ENCODE measurements around the gene UBE3D. TPM values are rescaled to one million over a fixed set of nuclear protein-coding genes. Genes with fewer than 3 reads are reported as not detected.
A peak's percentile ranks its signal among the peaks of the same experiment; 100 is the strongest.

The UBE3D gene, protein sequence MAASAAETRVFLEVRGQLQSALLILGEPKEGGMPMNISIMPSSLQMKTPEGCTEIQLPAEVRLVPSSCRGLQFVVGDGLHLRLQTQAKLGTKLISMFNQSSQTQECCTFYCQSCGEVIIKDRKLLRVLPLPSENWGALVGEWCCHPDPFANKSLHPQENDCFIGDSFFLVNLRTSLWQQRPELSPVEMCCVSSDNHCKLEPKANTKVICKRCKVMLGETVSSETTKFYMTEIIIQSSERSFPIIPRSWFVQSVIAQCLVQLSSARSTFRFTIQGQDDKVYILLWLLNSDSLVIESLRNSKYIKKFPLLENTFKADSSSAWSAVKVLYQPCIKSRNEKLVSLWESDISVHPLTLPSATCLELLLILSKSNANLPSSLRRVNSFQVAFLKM
- total RNA-seq: 1 to 10 TPM; 4.4 to 4.7 TPM

GRCh38 chr6:83065511-83066192 is at the start of gene UBE3D:
UBE3D (minus strand) TSS chr6:83065841; CDS start chr6:83065718, 123 bp downstream.
- Mint-ChIP-seq H3K27me3 (no peaks in the 10 kb centered on the region), H3K36me3 (peaks cover 2% of the 10 kb centered on the region), H3K4me1 (peaks cover 30% of the 10 kb centered on the region), H3K4me3 (peak within 1 kb of the TSS; percentile 89), H3K9me3 (no peaks in the 10 kb centered on the region), H3K27ac (peak within 1 kb of the TSS; percentile 76)
- POLR2A ChIA-PET: interaction anchor here (0.6 to 2.4 kb wide), 7 partner anchors 21 to 1313 kb away, joined by 3 to 12 read pairs (median 4); partner anchors contain the start of genes PGM3, RWDD2A and TENT5A
- ATAC-seq (ENCODE audit: low read depth) (peak; percentile 71), DNase-seq (peak; percentile 98)

GRCh38 chr6:83114164-83114563 is 48.5 kb upstream of the UBE3D start:
- no peaks in the 10 kb centered on the region for H3K27me3 Mint-ChIP-seq
- H3K9me3 Mint-ChIP-seq: no peaks in the 10 kb centered on the region
- H3K36me3 Mint-ChIP-seq: peaks cover 13% of the 10 kb centered on the region
- POLR2A ChIA-PET: no interaction called here
- ATAC-seq (ENCODE audit: low read depth) (no peak), DNase-seq (no peak)
- H3K4me1 Mint-ChIP-seq: no peaks in the 10 kb centered on the region
- H3K27ac Mint-ChIP-seq: no peak overlapping the region
- H3K4me3 Mint-ChIP-seq: no peak overlapping the region

GRCh38 chr6:83113258-83113657 is 47.6 kb upstream of the UBE3D start:
- H3K4me3 Mint-ChIP-seq: no peak overlapping the region
- DNase-seq (no peak), ATAC-seq (ENCODE audit: low read depth) (no peak)
- H3K9me3 Mint-ChIP-seq: no peaks in the 10 kb centered on the region
- H3K4me1 Mint-ChIP-seq: no peaks in the 10 kb centered on the region
- H3K27ac Mint-ChIP-seq: no peak overlapping the region
- peaks cover 11% of the 10 kb centered on the region for H3K36me3 Mint-ChIP-seq
- POLR2A ChIA-PET: no interaction called here
- no peaks in the 10 kb centered on the region for H3K27me3 Mint-ChIP-seq

DNA sequence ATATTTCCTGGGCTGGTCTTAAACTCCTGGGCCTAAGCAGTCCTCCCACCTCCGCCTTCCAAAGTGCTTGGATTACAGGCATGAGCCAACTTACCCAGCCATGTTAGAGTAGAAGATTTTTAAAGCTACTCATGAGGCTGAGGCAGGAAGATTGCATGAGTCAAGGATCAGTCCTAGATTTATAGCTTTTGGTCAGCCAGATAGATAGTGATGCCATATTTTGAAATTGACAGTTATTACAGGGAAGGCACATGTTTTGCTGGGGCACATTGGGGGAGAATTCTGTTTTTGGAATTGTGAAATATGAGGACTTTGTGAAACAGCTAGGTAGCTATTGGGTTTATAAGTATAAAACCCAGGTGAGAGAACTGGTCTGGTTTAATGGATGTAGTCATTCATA is 42.7 kb upstream of the UBE3D start:
- H3K4me1 Mint-ChIP-seq: peaks cover 3% of the 10 kb centered on the region
- H3K27me3 Mint-ChIP-seq: no peaks in the 10 kb centered on the region
- H3K4me3 Mint-ChIP-seq: no peak overlapping the region
- peaks cover 28% of the 10 kb centered on the region for H3K36me3 Mint-ChIP-seq
- no peak overlapping the region for H3K27ac Mint-ChIP-seq
- ATAC-seq (ENCODE audit: low read depth) (no peak), DNase-seq (no peak)
- H3K9me3 Mint-ChIP-seq: peaks cover 3% of the 10 kb centered on the region
- POLR2A ChIA-PET: no interaction called here

DNA sequence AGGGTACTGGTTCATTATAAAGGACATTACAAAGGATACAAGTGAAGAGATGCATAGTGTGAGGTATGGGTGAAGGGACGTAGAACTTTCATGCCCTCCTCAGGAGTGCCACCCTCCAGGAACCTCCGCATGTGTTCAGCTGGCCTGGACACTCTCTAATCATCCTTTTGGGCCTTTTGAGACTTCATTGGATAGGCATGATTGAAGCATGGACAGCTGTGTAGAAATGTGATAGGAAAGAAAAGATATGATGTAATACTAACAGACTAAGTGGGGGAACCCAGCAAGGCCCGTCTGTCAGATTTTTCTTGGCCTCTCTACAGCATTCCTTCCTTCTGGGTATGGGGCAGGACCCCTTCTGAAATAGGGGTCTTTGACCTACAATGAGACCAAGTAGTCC is 32.9 kb upstream of the UBE3D start:
- peaks cover 3% of the 10 kb centered on the region for H3K9me3 Mint-ChIP-seq
- no peak overlapping the region for H3K27ac Mint-ChIP-seq
- no peaks in the 10 kb centered on the region for H3K27me3 Mint-ChIP-seq
- no peak overlapping the region for H3K4me3 Mint-ChIP-seq
- peaks cover 5% of the 10 kb centered on the region for H3K4me1 Mint-ChIP-seq
- ATAC-seq (ENCODE audit: low read depth): no peak
- peaks cover 36% of the 10 kb centered on the region for H3K36me3 Mint-ChIP-seq
- POLR2A ChIA-PET: no interaction called here
- DNase-seq: no peak

- POLR2A ChIA-PET: no interaction called here
- Mint-ChIP-seq H3K9me3 (peaks cover 3% of the 10 kb centered on the region), H3K4me1 (peaks cover 6% of the 10 kb centered on the region), H3K4me3 (no peak overlapping the region), H3K36me3 (peaks cover 28% of the 10 kb centered on the region), H3K27ac (no peak overlapping the region), H3K27me3 (no peaks in the 10 kb centered on the region)
- DNase-seq (no peak), ATAC-seq (ENCODE audit: low read depth) (no peak)
These were observed 32.0 kb upstream of the UBE3D start for GRCh38 chr6:83097675-83098074.

DNA sequence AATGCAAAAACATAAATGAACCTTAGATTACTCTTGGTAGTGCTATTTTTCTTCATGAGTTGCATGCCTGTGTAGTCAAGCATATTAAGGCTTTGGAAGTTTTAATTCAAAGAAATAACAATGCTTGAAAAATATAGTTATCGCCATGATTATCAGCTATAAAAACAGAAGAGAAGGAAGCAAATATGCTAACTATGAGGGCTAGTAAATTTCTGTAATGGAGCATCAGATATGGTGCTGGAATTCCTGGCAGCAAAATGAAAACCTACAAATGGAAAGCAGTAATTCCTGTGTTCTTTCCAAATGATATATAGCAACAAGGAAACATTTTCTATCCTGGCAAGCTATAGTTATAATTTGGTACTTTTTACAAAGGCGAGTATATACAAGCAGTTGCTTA is 31.6 kb upstream of the UBE3D start:
- Mint-ChIP-seq H3K27me3 (no peaks in the 10 kb centered on the region), H3K27ac (no peak overlapping the region), H3K36me3 (peaks cover 24% of the 10 kb centered on the region), H3K9me3 (peaks cover 3% of the 10 kb centered on the region), H3K4me1 (peaks cover 6% of the 10 kb centered on the region), H3K4me3 (no peak overlapping the region)
- POLR2A ChIA-PET: no interaction called here
- DNase-seq (no peak), ATAC-seq (ENCODE audit: low read depth) (no peak)

GRCh38 chr6:83096791-83097190 is 31.1 kb upstream of the UBE3D start:
- no peak overlapping the region for H3K4me3 Mint-ChIP-seq
- POLR2A ChIA-PET: no interaction called here
- peaks cover 6% of the 10 kb centered on the region for H3K4me1 Mint-ChIP-seq
- H3K27ac Mint-ChIP-seq: no peak overlapping the region
- DNase-seq (no peak), ATAC-seq (ENCODE audit: low read depth) (no peak)
- H3K27me3 Mint-ChIP-seq: no peaks in the 10 kb centered on the region
- peaks cover 3% of the 10 kb centered on the region for H3K9me3 Mint-ChIP-seq
- peaks cover 20% of the 10 kb centered on the region for H3K36me3 Mint-ChIP-seq

DNA sequence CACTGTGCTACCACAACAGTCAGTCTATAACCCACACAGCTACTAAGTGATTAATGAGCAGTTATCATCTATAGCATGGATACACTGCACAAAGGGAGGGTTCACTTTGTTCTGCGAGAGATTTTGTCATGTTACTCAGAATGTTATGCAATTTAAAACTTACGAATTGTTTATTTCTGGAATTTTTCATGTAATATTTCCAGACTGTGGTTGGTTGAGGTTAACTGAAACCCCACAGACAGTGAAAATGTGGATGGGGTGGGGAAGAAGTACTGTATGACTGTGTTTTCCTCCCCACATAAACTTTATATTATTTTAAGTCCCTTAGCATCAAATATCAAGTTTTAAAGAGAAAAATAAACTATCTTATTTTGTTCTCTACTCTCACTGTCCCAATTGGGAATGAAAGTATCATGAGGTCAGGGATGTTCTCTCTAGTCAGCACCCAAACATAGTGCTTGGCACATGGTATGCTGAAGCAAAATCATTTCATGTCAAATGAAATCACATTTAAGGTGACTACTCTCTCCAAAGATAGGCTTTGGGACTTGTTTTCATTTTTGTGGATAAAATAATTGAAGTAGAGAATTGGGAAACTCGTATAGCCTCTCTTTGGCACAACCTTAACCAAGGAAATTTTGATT is 27.2 kb upstream of the UBE3D start:
- Mint-ChIP-seq H3K4me3 (no peak overlapping the region), H3K9me3 (peaks cover 4% of the 10 kb centered on the region), H3K36me3 (peaks cover 18% of the 10 kb centered on the region), H3K27me3 (no peaks in the 10 kb centered on the region), H3K27ac (no peak overlapping the region), H3K4me1 (peaks cover 15% of the 10 kb centered on the region)
- ATAC-seq (ENCODE audit: low read depth) (no peak), DNase-seq (no peak)
- POLR2A ChIA-PET: no interaction called here

DNA sequence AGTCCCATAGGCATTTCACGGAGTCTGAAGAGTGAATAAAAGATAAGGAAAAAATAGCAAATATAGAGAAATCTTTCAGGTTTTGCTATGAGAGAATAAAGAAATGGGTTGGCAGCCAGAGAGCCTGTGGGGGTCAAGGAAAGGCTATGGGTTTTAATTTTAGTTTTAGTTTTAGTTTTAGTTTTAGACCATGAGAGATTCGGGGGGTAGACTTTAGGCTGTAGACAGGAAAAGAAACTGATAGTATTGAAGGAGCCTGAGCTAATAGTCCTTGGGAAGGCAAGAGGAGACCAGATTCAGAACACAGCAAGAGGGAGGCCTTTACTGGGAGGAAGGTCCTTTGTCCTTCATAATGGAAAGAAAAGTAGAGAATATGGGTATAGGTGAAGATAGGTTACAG is 21.1 kb upstream of the UBE3D start:
- peaks cover 12% of the 10 kb centered on the region for H3K36me3 Mint-ChIP-seq
- peaks cover 24% of the 10 kb centered on the region for H3K4me1 Mint-ChIP-seq
- no peaks in the 10 kb centered on the region for H3K27me3 Mint-ChIP-seq
- POLR2A ChIA-PET: interaction anchor here (1.3 kb wide), 1 partner anchor 21 kb away, joined by 5 read pairs; the partner anchor contains the start of gene UBE3D
- ATAC-seq (ENCODE audit: low read depth) (peak; percentile 93), DNase-seq (no peak)
- peak overlapping the region; percentile 85 for H3K4me3 Mint-ChIP-seq
- H3K27ac Mint-ChIP-seq: peak overlapping the region; percentile 88
- H3K9me3 Mint-ChIP-seq: peaks cover 1% of the 10 kb centered on the region

DNA sequence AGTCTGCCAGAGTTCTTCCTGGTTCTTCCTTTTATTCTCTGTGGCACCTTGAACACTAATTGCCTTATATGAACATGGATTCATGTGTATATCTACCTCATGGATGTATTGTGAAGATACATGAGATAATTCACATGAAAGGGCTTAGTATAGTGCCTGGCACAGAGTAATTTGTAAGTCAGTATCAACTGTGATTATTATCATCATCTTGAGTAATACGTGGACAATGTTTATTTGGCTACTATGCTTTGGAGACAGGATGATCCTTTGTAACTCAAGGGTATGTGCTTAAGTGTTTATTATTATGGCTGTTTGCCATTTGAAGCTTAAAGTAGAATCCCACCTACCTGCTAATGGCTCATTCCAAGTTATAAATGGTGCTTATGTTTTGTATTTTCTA is 17.8 kb upstream of the UBE3D start:
- ATAC-seq (ENCODE audit: low read depth): no peak
- POLR2A ChIA-PET: no interaction called here
- Mint-ChIP-seq H3K4me1 (peaks cover 17% of the 10 kb centered on the region), H3K4me3 (no peak overlapping the region), H3K27ac (no peak overlapping the region), H3K9me3 (no peaks in the 10 kb centered on the region), H3K36me3 (peaks cover 5% of the 10 kb centered on the region), H3K27me3 (no peaks in the 10 kb centered on the region)
- no peak for DNase-seq

DNA sequence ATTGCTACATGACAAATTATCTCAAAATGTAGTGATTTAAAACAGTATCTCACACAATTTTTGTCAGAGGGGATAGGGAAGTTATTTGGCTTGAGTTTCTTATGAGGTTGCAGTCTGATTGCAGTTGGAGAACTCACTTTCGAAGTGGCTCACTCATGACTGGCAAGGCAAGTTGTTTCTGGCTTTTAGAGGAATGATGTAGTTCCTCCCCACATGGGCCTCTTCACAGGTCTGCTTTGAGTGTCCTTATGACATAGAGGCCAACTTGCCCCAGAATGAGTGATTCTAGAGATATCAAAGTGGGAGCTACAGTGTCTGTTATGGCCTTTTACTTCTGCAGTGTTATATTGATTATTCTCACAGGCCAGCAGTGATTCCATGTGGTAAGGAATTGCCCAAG is 8.0 kb upstream of the UBE3D start:
- H3K4me3 Mint-ChIP-seq: no peak overlapping the region
- no peaks in the 10 kb centered on the region for H3K27me3 Mint-ChIP-seq
- H3K9me3 Mint-ChIP-seq: no peaks in the 10 kb centered on the region
- peaks cover 14% of the 10 kb centered on the region for H3K36me3 Mint-ChIP-seq
- ATAC-seq (ENCODE audit: low read depth) (no peak), DNase-seq (no peak)
- peaks cover 15% of the 10 kb centered on the region for H3K4me1 Mint-ChIP-seq
- no peak overlapping the region for H3K27ac Mint-ChIP-seq
- POLR2A ChIA-PET: no interaction called here

- Mint-ChIP-seq H3K9me3 (no peaks in the 10 kb centered on the region), H3K4me1 (peaks cover 21% of the 10 kb centered on the region), H3K27ac (no peak overlapping the region), H3K36me3 (peaks cover 14% of the 10 kb centered on the region), H3K27me3 (no peaks in the 10 kb centered on the region), H3K4me3 (no peak overlapping the region)
- DNase-seq (no peak), ATAC-seq (ENCODE audit: low read depth) (no peak)
- POLR2A ChIA-PET: no interaction called here
These were observed 7.1 kb upstream of the UBE3D start for GRCh38 chr6:83072726-83073125.

DNA sequence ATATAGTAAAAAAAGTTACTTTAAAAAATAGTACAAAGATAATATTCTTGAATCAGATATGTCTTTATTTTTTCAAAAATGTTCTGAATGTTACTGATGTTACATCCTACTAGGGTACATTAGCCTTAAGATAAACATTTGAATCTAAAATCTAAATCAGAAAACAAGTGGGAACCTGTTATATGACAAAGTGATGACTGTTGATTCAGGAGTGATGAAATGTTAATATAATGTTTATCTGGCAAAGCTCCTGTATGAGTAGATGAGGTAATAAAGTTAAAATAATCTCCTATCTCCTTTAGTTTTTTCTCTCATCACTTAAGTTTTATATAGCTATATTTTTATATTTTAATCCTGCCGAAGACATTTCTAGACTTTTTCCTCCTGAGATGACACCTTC is 6.1 kb upstream of the UBE3D start:
- H3K27ac Mint-ChIP-seq: no peak overlapping the region

More for the DNA sequence above, 6.1 kb upstream of the UBE3D start:
- DNase-seq: no peak
- POLR2A ChIA-PET: no interaction called here
- H3K27me3 Mint-ChIP-seq: no peaks in the 10 kb centered on the region
- no peaks in the 10 kb centered on the region for H3K9me3 Mint-ChIP-seq
- H3K4me1 Mint-ChIP-seq: peaks cover 21% of the 10 kb centered on the region
- peaks cover 14% of the 10 kb centered on the region for H3K36me3 Mint-ChIP-seq
- no peak for ATAC-seq (ENCODE audit: low read depth)
- no peak overlapping the region for H3K4me3 Mint-ChIP-seq

All from activated naive CD8-positive, alpha-beta T cell treated with anti-CD3 and anti-CD28 coated beads, Interleukin-2, amount 10 ng/mL, durations not matched to agents 7 days and 5 days (primary cell).